Stromal cell of bone marrow (primary cell): ENCODE results near the gene TMEM237.

Experiments used
- DNase-seq: peaks from one replicate; pipeline ENCODE4 v3.0.0-alpha.2; 2012; ENCODE audit warnings: low read depth

TMEM237 gene

DNA sequence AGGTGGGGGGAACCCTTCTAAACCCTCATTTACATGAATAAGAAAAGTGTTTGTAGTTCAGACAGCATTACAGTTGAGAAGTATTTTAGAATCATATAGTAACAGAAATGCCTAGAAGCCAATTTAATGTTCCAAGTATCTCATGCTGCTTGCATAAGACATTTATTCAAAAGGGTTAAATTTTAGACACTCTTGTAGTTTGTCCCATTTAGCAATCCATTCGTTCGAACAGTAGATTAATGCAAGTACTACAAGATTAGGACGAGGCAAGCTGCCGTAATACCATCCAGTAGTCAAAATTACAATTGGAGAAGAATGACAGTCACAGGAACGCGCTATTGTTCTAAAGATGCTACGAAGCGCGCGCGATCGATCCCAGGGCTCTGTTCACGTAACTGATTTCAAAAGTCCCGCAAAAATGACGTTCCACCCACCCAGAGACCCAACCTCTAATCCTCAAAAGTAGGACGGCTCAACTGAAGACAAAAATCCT is 1.2 kb downstream of the TMEM237 start:
- no peak for DNase-seq

DNA sequence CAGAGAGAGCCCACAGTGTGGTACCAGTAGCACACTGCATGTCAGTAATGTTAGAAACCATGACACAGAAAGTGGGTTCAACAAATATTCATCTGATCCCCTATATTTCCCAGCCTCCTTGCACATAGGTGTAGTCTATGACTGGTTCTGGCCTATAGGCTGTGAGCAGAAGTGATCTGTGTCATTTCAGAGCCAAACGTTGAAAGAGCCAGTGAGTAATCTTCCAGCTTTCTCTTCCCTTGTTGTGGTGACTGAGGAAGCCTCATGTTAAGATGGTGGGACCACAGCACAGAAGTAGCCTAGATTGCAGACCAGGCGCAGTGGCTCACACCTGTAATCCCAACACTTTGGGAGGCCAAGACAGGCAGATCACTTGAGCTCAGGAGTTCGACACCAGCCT is 4.1 kb downstream of the TMEM237 start:
- DNase-seq, result no peak

DNA sequence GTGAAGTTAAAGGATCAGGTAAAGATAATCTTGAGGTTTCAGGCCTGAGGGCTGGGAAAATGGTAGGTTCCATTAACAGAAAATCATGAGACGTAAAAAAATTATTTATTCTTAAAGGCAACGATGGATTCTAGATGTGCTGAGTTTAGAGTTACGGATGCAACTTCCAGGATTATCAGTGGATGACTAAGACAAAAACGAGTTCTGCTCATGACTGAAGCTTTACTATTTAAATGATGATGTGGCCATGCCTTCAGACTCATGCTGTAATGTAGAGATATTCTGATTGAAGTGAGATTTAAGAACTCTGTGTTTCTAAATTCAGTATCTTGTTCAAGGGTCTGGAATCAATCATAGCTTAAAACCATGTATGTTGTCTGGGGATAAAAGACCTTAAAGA is 5.0 kb downstream of the TMEM237 start:
- no peak for DNase-seq

DNA sequence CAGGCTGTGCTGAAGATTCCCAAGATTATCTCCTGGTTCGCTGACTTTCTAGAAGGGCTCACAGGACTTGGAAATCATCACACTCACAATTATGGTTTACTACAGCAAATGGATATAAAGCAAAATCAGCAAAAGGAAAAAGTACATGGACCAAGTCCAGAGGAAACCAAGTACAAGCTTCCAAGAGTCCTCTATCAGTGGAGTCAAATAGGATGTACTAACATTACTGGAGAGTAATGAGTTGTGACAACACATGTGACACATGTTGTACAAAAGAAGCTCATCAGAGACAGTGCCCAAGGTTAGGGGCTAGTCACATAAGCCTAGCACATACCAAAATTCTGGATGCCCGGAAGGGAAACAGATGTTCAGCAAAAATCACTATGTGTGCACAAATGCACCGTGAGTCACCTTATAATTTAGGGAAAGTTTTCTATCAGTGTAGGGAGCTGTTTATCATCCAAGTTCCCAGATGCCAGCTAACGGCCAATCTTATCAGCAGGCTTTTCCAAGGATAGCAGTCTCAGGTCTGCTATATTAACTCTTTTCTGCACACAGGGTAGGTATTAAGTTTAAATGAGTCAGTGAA is 9.5 kb downstream of the TMEM237 start:
- DNase-seq, result no peak

DNA sequence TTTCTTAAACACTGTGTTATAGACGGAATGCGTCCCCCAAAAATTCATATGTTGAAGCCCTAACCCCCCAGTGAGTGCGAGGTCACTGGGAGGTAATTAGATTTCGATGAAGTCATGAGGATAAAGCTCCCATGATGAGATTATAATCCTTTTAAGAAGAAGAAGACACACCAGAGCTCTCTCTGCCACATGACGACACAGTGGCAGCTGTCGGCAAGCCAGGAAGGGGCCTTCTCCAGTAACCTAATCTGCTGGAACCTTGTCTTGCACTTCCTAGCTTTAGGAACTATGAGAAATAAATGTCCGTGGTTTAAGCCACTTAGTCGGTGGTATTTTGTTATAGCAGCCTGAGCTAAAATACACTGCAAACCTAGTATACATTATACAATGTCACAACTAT is 12.3 kb downstream of the TMEM237 start:
- DNase-seq, result no peak

DNA sequence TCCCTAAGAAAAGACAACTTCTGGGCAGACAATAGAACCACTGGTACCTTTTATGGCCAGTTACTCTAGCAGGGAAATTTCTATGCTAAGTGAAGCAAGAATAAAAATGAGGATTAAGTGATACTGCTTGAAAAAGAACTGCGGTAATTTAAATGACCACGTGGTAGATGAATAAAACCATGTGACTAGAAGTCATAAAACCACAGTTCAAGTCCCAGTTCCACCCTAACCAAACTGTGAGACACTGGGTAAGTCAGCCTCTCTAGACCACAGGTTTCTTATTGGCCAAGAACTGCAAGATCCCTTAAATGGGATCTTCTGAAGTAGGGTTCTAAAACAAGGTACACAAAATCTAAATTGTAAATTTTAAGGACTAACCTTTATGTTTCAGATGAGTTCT is 12.7 kb downstream of the TMEM237 start:
- no peak for DNase-seq

DNA sequence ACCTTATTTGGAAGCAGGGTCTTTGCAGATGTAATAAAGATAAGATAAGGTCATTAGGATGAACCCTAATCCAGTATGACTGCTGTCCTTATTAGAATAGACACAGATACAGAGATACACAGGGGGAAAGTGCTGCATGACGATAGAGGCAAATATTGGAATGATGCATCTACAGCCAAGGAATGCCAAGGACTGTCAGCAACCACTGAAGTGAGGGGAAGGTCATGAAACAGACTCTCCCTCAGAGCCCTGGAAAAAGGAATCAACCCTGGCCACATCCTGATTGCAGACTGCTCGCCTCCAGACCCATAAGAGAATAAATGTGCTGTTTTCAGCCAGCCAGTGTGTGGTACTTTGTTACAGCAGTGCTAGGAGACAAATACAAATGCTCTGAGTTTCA is 14.8 kb downstream of the TMEM237 start:
- no peak for DNase-seq

DNA sequence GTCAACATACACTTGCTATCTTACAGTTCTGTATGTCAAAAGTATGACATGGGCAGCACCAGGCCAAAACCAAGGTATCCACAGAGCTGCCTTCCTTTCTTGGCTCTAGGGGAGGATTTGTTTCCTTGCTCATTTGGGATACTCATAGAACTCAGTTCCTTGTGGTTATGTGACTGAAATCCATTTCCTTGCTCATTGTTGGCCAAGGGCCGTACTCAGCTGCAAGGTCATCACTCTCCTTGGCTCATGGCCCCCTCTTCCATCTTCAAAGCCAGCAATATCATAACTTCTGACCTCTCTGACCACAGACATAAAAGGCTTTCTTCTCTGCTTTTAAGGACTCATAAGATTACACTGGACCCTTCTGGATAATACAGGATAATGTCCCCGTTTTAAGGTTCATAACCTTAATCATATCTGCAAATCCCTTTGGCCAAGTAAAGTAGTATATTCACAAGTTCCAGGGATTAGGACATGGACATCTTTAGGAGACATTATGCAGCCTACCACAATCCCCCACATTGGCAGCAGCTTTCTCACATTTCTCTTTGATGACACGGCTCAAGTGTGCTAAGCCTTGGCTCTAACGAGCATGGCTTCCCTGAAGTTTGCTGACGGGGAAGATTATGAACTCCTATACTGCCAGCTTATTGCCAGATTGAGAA is 20.9 kb downstream of the TMEM237 start:
- no peak for DNase-seq

GRCh38 chr2:201621293-201621999 is 21.9 kb downstream of the TMEM237 start:
- no peak for DNase-seq

GRCh38 chr2:201618744-201619662 is 24.3 kb downstream of the TMEM237 start:
- DNase-seq, result peak; percentile 48

- no peak for DNase-seq
Observed at GRCh38 chr2:201608021-201608420, 35.3 kb downstream of the TMEM237 start.

- DNase-seq, result no peak
Observed at GRCh38 chr2:201607568-201607967, 35.7 kb downstream of the TMEM237 start.

DNA sequence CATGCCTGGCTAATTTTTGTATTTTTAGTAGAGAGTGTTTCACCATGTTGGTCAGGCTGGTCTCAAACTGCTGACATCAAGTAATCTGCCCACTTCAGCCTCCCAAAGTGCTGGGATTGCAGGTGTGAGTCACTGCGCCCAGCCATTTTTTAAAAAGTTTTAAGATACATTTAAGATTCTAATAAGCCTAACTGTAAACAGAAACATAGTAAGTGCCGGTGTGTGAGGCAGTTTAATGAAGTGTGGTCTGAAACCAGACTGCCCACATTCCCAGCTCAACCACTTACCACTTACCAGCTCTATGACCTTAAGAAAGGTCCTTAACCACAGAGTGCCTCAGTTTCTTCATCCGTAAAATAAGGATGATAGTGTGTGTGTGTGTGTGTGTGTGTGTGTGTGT is 42.4 kb downstream of the TMEM237 start:
- DNase-seq, result no peak

DNA sequence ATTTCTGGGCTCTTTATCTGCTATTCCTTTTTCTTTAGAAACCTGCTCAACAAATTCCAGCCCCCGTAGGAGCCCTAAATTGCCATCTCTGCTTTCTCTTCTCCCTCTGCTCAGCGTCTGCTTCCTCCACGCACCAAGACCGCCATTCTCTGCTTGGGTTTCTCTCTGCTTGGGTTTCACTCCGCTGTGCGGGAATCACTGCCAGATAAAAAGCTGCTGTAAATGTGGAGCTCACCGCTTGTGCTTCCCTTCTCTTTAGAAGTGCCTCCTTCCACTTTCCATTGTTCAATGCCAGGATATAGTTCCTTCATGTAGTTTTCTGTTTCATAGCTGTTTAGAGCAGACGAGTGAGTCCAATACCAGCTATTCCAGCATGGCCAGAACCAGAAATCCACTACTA is 45.9 kb downstream of the TMEM237 start:
- DNase-seq, result no peak

GRCh38 chr2:201580486-201580885 is 62.8 kb downstream of the TMEM237 start:
- peak; percentile 66 for DNase-seq

DNA sequence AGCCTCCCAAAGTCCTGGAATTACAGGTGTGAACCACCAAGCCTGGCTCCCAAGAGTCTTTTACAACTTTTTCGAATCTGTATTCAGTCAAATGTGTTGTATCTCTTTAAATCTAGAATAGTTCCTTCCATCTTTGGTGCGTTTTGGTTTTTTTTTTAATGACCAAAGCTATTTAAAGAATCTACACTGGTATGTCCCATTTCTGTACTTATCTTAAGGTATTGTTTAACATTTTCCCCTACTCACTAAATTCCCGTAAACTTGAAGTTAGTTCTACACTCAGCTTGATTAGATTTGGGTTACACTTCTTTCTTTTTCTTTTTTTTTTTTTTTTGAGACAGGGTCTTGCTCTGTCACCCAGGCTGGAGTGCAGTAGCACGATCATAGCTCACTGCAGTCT is 63.8 kb downstream of the TMEM237 start:
- DNase-seq, result no peak

GRCh38 chr2:201575971-201576370 is 67.3 kb downstream of the TMEM237 start:
- DNase-seq, result no peak

- no peak for DNase-seq
Observed at GRCh38 chr2:201574766-201575165, 68.5 kb downstream of the TMEM237 start.

- DNase-seq, result no peak
Observed at GRCh38 chr2:201572846-201573508, 70.3 kb downstream of the TMEM237 start.
